GM12892 (cell line): ENCODE measurements around the gene DDX60.

Experiments
- POLR2A ChIP-seq: IDR thresholded peaks from 2 replicates; pipeline ENCODE4 v1.6.1; 2011; ENCODE audit warnings: low read depth, low read length, control low read depth
- POLR2AphosphoS5 ChIP-seq: IDR thresholded peaks from 2 replicates; pipeline ENCODE4 v1.6.1; 2011; ENCODE audit warnings: low read depth, low read length, control low read depth

DNA sequence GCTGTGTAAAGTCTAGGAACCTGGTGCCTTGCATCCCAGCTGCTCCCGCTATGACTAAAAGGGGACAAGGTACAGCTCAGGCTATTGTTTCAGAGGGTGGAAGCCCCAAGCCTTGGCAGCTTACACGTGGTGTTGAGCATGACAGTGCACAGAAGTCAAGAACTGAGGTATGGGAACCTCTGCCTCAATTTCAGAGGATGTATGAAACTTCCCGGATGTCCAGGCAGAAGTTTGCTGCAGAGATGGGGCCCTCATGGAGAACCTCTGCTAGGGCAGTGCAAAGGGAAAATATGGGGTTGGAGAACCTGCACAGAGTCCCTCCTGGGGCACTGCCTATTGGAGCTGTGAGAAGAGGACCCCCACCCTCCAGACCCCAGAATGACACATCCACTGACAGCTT is 76.6 kb downstream of the DDX60 start:
- TF ChIP-seq POLR2AphosphoS5 (no peak), POLR2A (no peak)
